ENCODE measurements around the gene DSC1. TPM values are rescaled to one million over a fixed set of nuclear protein-coding genes. Genes with fewer than 3 reads are reported as not detected.

DSC1 gene
- polyA plus RNA-seq, 1 of the 3 experiments (the other 2 are of a cell fraction) = not detected

DNA sequence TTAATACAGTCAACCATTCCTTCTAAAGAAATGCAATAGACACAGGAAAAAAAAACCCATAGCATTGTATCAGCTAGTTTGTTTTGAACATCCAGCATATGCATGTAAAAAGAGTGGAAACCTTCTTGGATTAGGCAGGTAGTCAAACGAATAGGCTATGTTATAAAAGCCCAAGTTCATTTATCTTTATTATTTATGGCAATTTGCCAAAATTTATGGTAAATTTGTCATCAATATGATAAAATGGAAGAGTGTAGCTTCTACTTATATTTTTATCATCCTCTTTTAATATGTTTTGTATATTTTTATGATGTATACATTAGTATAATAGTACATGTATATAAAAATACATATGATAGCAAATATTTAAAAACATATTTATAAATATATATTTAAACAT lies 23.9 kb downstream of the DSC1 start:
- H3K79me2 ChIP-seq (ENCODE audit: insufficient read depth) = no peaks in the 10 kb centered on the region
- H3F3A ChIP-seq (replicated peaks; ENCODE audit: insufficient read depth) = no peaks in the 10 kb centered on the region
- H3K27ac ChIP-seq (ENCODE audit: low read depth in 2 of 2, low read length in 1 of 2) = no peak overlapping the region
- no peaks in the 10 kb centered on the region for H3K36me3 ChIP-seq (replicated peaks in 1 of 2; ENCODE audit: control insufficient read depth in 1 of 2, insufficient read depth in 2 of 2, low read length in 1 of 2)
- 2% methylated on average over 1 of the region's 1 CpG for WGBS (ENCODE audit: low lambda C conversion rate)
- H2AFZ ChIP-seq (ENCODE audit: low read depth) = no peak overlapping the region
- no peaks in the 10 kb centered on the region for H3K9me3 ChIP-seq
- no peak overlapping the region for H3K4me3 ChIP-seq (ENCODE audit: low read depth in 2 of 2, low read length in 1 of 2)
- no peaks in the 10 kb centered on the region for H3K27me3 ChIP-seq (ENCODE audit: insufficient read depth)
- POLR2A ChIA-PET = no interaction called here
- H3K4me2 ChIP-seq = no peak overlapping the region
- no peaks in the 10 kb centered on the region for H3K9me2 ChIP-seq
- H3K4me1 ChIP-seq (ENCODE audit: control insufficient read depth in 1 of 2, insufficient read depth in 2 of 2, low read depth in 1 of 2, low read length in 1 of 2) = no peaks in the 10 kb centered on the region
- no peak for DNase-seq
- CTCF ChIA-PET = no interaction called here
- no peak for TF ChIP-seq TAF1 (IDR thresholded peaks at IDR 0.05; ENCODE audit: borderline replicate concordance, low read depth, low read length)
- TF ChIP-seq YY1 (IDR thresholded peaks at IDR 0.05; ENCODE audit: low read depth) = no peak
- TF ChIP-seq, protein P1, sequence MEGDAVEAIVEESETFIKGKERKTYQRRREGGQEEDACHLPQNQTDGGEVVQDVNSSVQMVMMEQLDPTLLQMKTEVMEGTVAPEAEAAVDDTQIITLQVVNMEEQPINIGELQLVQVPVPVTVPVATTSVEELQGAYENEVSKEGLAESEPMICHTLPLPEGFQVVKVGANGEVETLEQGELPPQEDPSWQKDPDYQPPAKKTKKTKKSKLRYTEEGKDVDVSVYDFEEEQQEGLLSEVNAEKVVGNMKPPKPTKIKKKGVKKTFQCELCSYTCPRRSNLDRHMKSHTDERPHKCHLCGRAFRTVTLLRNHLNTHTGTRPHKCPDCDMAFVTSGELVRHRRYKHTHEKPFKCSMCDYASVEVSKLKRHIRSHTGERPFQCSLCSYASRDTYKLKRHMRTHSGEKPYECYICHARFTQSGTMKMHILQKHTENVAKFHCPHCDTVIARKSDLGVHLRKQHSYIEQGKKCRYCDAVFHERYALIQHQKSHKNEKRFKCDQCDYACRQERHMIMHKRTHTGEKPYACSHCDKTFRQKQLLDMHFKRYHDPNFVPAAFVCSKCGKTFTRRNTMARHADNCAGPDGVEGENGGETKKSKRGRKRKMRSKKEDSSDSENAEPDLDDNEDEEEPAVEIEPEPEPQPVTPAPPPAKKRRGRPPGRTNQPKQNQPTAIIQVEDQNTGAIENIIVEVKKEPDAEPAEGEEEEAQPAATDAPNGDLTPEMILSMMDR (IDR thresholded peaks at IDR 0.05) = no peak
- no peak for TF ChIP-seq REST (IDR thresholded peaks at IDR 0.05; ENCODE audit: low read depth, low read length)
- TF ChIP-seq JUND (IDR thresholded peaks at IDR 0.05) = no peak
- no peak for TF ChIP-seq RCOR1 (IDR thresholded peaks at IDR 0.05; ENCODE audit: low read length)
- no peak for TF ChIP-seq SIN3A (IDR thresholded peaks at IDR 0.05; ENCODE audit: borderline replicate concordance, low read depth, low read length)
- TF ChIP-seq MEF2A (IDR thresholded peaks at IDR 0.05; ENCODE audit: borderline replicate concordance, low read depth) = no peak
- no peak for TF ChIP-seq RAD21 (IDR thresholded peaks at IDR 0.05; ENCODE audit: low read length)
- TF ChIP-seq NRF1 (IDR thresholded peaks at IDR 0.05; ENCODE audit: low read depth, low read length) = no peak
- no peak for TF ChIP-seq EP300 (IDR thresholded peaks at IDR 0.05; ENCODE audit: borderline replicate concordance in 1 of 2, low read depth in 1 of 2, low read length in 1 of 2)
- TF ChIP-seq ELF1 (IDR thresholded peaks at IDR 0.05) = no peak
- no peaks in the 10 kb centered on the region for H4K20me1 ChIP-seq (ENCODE audit: insufficient read depth)
- no peak overlapping the region for H3K9ac ChIP-seq

DNA sequence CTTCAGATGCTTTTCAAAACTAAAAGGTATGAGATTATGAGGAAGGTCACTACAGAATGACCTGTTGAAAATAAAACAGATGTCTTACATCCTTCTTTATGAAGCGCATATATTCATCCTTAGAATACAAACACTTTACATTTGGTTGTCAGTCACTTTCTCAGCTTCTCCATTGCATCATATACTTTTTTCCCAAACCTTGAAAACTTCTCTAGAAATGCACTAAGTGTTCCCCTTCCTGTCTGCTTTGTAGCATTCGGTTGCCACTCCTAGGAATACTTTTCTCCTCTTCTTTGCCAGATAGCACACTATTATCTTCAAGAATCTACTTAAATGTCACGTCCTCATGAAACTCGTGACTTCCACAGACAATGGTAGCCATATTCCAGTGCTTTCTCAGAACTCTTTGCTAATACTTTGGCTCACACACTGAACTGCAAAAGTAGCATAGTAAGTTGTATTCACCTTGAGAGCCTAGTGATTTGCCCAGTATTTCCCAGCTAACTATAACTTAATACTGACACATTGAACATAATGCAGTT lies 27.6 kb downstream of the DSC1 start:
- 0 out of 2 replicates have a peak, but pooled peaks cover 7% of the 10 kb centered on the region for H3K27me3 ChIP-seq (ENCODE audit: insufficient read depth)
- no peak overlapping the region for H3K27ac ChIP-seq (ENCODE audit: low read depth in 2 of 2, low read length in 1 of 2)
- H3K9me2 ChIP-seq = no peaks in the 10 kb centered on the region
- POLR2A ChIA-PET = no interaction called here
- no peak overlapping the region for H3K4me3 ChIP-seq (ENCODE audit: low read depth in 2 of 2, low read length in 1 of 2)
- CTCF ChIA-PET = no interaction called here
- no peaks in the 10 kb centered on the region for H3K4me1 ChIP-seq (ENCODE audit: control insufficient read depth in 1 of 2, insufficient read depth in 2 of 2, low read depth in 1 of 2, low read length in 1 of 2)
- H4K20me1 ChIP-seq (ENCODE audit: insufficient read depth) = no peaks in the 10 kb centered on the region
- no peaks in the 10 kb centered on the region for H3K79me2 ChIP-seq (ENCODE audit: insufficient read depth)
- no peak overlapping the region for H3K4me2 ChIP-seq
- DNase-seq = no peak
- no peaks in the 10 kb centered on the region for H3K36me3 ChIP-seq (replicated peaks in 1 of 2; ENCODE audit: control insufficient read depth in 1 of 2, insufficient read depth in 2 of 2, low read length in 1 of 2)
- no peaks in the 10 kb centered on the region for H3F3A ChIP-seq (replicated peaks; ENCODE audit: insufficient read depth)
- no peak overlapping the region for H2AFZ ChIP-seq (ENCODE audit: low read depth)
- WGBS (ENCODE audit: low lambda C conversion rate) = 9% methylated on average over 4 of the region's 4 CpGs
- no peak overlapping the region for H3K9ac ChIP-seq
- H3K9me3 ChIP-seq = no peaks in the 10 kb centered on the region
- TF ChIP-seq YY1 (IDR thresholded peaks at IDR 0.05; ENCODE audit: low read depth) (no peak), MXI1 (IDR thresholded peaks at IDR 0.05; ENCODE audit: low read depth, low read length) (no peak), MEF2A (IDR thresholded peaks at IDR 0.05; ENCODE audit: borderline replicate concordance, low read depth) (no peak), GATA2 (CRISPR knock-in tag; IDR thresholded peaks at IDR 0.05) (no peak), TCF12 (IDR thresholded peaks at IDR 0.05) (no peak), EZH2phosphoT487 (IDR thresholded peaks at IDR 0.05; ENCODE audit: borderline replicate concordance, low read depth) (no peak), RXRA (IDR thresholded peaks at IDR 0.05; ENCODE audit: borderline replicate concordance, low read depth) (no peak)
- TF ChIP-seq, protein P2, sequence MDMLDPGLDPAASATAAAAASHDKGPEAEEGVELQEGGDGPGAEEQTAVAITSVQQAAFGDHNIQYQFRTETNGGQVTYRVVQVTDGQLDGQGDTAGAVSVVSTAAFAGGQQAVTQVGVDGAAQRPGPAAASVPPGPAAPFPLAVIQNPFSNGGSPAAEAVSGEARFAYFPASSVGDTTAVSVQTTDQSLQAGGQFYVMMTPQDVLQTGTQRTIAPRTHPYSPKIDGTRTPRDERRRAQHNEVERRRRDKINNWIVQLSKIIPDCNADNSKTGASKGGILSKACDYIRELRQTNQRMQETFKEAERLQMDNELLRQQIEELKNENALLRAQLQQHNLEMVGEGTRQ (IDR thresholded peaks at IDR 0.05; ENCODE audit: borderline replicate concordance, low read depth, low read length) = no peak
- TF ChIP-seq, protein P1 (IDR thresholded peaks at IDR 0.05) = no peak
- TF ChIP-seq, protein P3, sequence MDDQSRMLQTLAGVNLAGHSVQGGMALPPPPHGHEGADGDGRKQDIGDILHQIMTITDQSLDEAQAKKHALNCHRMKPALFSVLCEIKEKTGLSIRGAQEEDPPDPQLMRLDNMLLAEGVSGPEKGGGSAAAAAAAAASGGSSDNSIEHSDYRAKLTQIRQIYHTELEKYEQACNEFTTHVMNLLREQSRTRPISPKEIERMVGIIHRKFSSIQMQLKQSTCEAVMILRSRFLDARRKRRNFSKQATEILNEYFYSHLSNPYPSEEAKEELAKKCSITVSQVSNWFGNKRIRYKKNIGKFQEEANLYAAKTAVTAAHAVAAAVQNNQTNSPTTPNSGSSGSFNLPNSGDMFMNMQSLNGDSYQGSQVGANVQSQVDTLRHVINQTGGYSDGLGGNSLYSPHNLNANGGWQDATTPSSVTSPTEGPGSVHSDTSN (IDR thresholded peaks at IDR 0.05) = no peak
